CD4-positive, alpha-beta T cell treated with Interleukin-15 for 1 hour (primary cell): ENCODE data around the gene DCP1B.

Experiments
- DNase-seq: peaks from one replicate; pipeline ENCODE4 v3.0.0-alpha.2; 2020

The DCP1B gene

DNA sequence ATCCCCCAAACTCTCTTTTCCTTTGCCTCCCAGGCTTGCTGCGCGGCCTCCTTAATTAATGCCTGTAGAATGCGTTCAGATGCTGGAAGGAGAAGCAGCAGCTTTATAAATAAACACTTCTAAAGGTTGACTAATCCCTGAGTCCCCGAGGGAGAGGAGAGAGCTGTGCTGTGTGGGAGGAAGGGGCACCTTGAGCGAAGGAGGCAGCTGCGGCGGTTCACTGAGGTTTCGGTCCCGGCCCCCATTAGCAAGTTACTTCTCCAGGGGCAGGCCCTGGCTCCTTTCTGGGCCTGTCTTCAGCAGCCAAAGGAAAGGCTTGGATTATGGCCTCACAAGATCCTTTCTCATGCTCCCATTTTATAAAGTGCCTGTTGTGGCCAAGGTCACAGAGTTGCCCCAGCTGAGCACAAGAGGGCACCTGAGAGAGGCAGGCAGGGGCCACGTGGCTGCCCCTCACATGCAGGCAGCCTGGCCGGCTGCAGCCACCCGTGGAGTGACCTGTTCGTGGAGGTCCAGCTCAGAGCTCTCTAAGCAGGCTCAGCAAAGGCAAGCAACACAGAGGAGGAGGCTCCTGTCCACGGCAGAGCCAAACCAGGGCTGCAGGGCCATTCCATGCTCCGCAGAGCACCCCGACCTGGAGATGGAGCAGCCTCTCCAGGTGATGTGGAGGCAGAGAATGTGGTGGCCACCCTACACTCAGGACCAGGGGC is 70.8 kb downstream of the DCP1B start:
- no peak for DNase-seq

DNA sequence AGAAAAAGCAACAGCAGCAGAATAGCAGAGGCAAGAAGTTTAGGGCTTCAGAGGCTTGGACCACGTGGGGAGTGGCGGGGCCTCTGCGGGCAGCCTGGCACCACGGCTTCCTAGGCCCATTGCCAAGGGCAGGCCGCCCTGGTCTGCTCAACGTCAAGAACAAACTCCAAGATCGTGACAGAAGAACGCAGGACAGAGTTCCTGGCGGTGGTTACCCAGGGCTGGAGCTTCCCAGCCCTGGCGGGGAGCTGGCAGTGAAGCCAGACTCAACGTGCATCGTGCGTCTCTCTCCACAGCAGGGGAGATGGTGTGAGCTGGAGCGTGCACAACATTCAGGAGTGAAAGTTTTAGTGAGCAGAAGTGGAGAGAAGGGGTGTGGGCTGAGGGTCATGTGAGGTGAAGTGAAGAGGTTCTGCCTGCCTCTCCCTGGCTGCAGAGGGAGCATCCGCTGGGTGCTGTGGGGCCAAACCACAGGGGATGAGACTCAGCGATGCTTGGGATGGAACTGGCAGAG is 71.9 kb downstream of the DCP1B start:
- DNase-seq = no peak

- DNase-seq = no peak
Observed at GRCh38 chr12:1931642-1932041, 72.6 kb downstream of the DCP1B start.

- no peak for DNase-seq
Observed at GRCh38 chr12:1930803-1931597, 73.3 kb downstream of the DCP1B start.

GRCh38 chr12:1929985-1930802 is 74.1 kb downstream of the DCP1B start:
- DNase-seq = no peak

GRCh38 chr12:1929241-1929984 is 74.8 kb downstream of the DCP1B start:
- no peak for DNase-seq

DNA sequence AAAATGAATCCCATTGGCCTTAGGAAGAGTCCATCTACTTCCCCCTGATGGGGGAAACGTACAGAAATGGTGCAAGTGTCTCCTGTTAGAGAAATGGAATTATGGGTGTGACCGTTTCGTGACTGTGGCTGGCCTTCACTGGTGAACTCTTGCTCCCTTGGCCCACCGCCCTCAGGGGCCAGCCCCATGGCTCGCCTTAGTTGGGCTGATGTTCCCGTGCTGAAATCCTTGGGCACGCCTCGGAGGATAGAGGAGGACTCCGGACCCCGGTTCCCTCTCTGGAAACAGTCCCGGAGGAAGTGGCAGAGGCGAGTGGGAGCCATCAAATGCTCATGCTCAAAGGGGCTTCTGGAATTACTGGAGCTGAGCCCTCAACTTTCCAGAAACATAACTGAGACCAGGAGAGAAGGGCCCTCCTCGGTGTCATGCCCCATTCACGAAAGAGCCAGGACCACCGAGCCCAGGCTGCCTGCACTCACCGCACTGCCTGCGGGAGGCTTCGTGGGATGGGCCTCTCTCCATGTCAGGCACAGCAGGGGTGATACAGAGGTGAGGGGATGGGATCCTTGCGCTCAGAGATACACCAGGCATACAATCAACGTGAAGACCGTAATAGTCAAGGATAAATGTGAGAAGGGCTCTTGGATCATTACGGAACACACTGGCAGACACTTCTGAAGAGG is 75.7 kb downstream of the DCP1B start:
- no peak for DNase-seq

GRCh38 chr12:1927751-1928351 is 76.4 kb downstream of the DCP1B start:
- DNase-seq = no peak

- DNase-seq = no peak
Observed at GRCh38 chr12:1927051-1927680, 77.1 kb downstream of the DCP1B start.

- DNase-seq = no peak
Observed at GRCh38 chr12:1926251-1926657, 78.0 kb downstream of the DCP1B start.

DNA sequence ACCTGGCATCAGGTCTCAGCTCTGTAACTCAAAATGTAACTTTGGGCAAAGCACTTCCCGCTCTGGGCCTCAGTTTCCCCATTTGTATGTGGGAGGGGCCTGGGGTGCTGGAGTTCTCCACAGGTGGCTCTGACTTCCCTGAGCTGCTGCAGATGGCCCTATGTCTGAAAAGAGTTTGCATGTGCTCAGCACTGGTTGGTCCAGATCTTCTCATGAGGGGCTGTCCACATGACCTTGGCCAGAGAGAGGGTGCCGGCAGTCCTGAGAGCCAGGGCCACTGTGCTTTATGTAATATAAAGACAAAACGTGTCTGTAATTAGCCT is 78.6 kb downstream of the DCP1B start:
- DNase-seq = no peak

GRCh38 chr12:1924996-1925683 is 79.1 kb downstream of the DCP1B start:
- peak; percentile 15 for DNase-seq

DNA sequence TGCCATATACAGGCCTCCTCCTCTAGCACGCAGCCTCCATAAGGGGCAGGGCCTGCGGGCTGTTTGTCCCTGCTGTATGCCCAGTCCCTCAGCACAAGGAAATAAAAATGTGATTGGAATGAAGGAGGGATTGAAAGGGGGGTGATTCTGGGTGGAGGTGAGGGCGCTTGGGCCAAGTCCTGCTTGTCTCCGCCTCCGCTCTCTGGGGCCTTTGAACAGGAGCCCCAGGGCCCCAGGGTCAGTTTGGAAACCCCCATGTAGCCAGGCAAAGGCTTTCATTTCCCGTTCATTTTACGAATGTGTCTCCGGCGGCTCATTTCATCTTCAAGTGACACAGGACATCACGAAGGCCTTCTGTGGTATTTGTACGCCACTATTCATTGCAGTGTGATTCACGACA is 81.3 kb downstream of the DCP1B start:
- no peak for DNase-seq

- no peak for DNase-seq
Observed at GRCh38 chr12:1922075-1922709, 82.1 kb downstream of the DCP1B start.

GRCh38 chr12:1920971-1921370 is 83.3 kb downstream of the DCP1B start:
- no peak for DNase-seq

DNA sequence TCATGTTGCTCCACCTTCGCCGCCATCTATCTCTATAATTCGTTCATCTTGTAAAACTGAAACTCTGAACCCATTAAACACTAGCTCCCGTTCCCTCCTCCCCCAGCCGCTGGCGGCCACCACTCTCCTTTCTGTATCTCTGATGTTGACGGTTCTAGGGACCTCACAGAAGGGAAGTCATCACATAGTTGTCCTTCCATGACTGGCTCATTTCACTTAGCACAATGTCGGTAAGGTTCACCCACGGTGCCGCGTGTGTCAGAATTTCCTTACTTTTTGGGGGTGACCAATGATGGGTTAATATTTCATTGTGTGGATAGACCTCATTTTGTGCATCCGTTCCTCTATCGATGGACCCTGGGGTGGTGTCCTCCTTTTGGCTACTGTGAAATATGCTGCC is 83.8 kb downstream of the DCP1B start:
- no peak for DNase-seq

- DNase-seq = no peak
Observed at GRCh38 chr12:1919763-1920162, 84.5 kb downstream of the DCP1B start.

- no peak for DNase-seq
Observed at GRCh38 chr12:1919284-1919683, 85.0 kb downstream of the DCP1B start.

- DNase-seq = no peak
Observed at GRCh38 chr12:1918884-1919236, 85.4 kb downstream of the DCP1B start.
